GM19467 (cell line): Measurements from ENCODE around the gene CYTH3.

ENCODE experiments used
- ATAC-seq: cut with Tn5 transposase; IDR thresholded peaks from one replicate; pipeline ENCODE4 v1.9.1; 2021; ENCODE audit warnings: mild to moderate bottlenecking, moderate library complexity; ENCODE audit not compliant: unreplicated experiment

CYTH3 gene

GRCh38 chr7:6116211-6116610 is 156.2 kb downstream of the CYTH3 start:
- no peak for ATAC-seq
